Cardiac muscle cell (in vitro differentiated cells and primary cell): ENCODE data around the gene PIGH. TPM values are rescaled to one million over a fixed set of nuclear protein-coding genes. Genes with fewer than 3 reads are reported as not detected.
"Not testable (repeated sequence)": the region's sequence is repeated elsewhere in the genome, so short reads cannot be mapped to it uniquely, and the experiment has no call there.

Experiments used
- DNase-seq, 2 donors: peaks; one replicate each; pipeline versions ENCODE4 v3.0.0 to v3.0.0-alpha.2; 2010 to 2017; ENCODE audit warnings: low read depth in 1 of 2, low spot score in 1 of 2
- H3K27ac ChIP-seq: fragments of 200-600 bp; sonication (generic); 2 replicates; pipeline ENCODE4 v1.5.1; 2016
- H3K27me3 ChIP-seq: fragments of 200-600 bp; sonication (generic); 2 replicates; pipeline ENCODE4 v1.6.0; 2016; ENCODE audit warnings: control low read depth
- H3K36me3 ChIP-seq: fragments of 200-600 bp; sonication (generic); 2 replicates; pipeline ENCODE4 v1.5.1; 2016; ENCODE audit warnings: control low read depth
- H3K4me1 ChIP-seq: fragments of 200-600 bp; sonication (generic); 2 replicates; pipeline ENCODE4 v1.8.1; 2017; ENCODE audit warnings: low read depth, mild to moderate bottlenecking, mixed run types
- H3K4me3 ChIP-seq: fragments of 200-600 bp; sonication (generic); 2 replicates; pipeline ENCODE4 v1.5.1; 2016; ENCODE audit warnings: mild to moderate bottlenecking
- H3K9me3 ChIP-seq: fragments of 200-600 bp; sonication (generic); 2 replicates; pipeline ENCODE4 v1.5.1; 2017; ENCODE audit warnings: low read depth, mild to moderate bottlenecking, control low read depth
- CTCF ChIP-seq: IDR thresholded peaks from 2 replicates; pipeline ENCODE4 v1.5.1; 2012; ENCODE audit warnings: low read depth, mild to moderate bottlenecking, low read length
- polyA plus RNA-seq: library from polyadenylated mRNA; unstranded; fragments of >200 nt; fragmentation: Nextera tagmentation; extraction: Ambion mirVana; gene quantifications from 2 replicates; pipeline ENCODE4 v1.2.1, GENCODE V29; 2016
- total RNA-seq: library from RNA; depleted of rRNA; stranded (reverse); fragments of >200 nt; gene quantifications from 2 replicates; pipeline ENCODE4 v1.2.3, GENCODE V29; 2016

PIGH gene
- total and polyA plus RNA-seq, 2 experiments from 2014 or later, result 11.3 to 31.3 TPM

GRCh38 chr14:67630938-67631337 is 30.9 kb upstream of the PIGH start:
- Histone ChIP-seq H3K4me1 (no peaks in the 10 kb centered on the region), H3K27me3 (no peaks in the 10 kb centered on the region), H3K4me3 (no peak overlapping the region), H3K36me3 (no peaks in the 10 kb centered on the region), H3K27ac (no peak overlapping the region), H3K9me3 (no peaks in the 10 kb centered on the region)
- no peak for TF ChIP-seq CTCF
- no peak for DNase-seq

- Histone ChIP-seq H3K4me3 (no peak overlapping the region), H3K27me3 (no peaks in the 10 kb centered on the region), H3K9me3 (no peaks in the 10 kb centered on the region), H3K27ac (no peak overlapping the region), H3K4me1 (no peaks in the 10 kb centered on the region), H3K36me3 (no peaks in the 10 kb centered on the region)
- no peak for DNase-seq
- no peak for TF ChIP-seq CTCF
Observed at GRCh38 chr14:67630186-67630585, 30.1 kb upstream of the PIGH start.

GRCh38 chr14:67627519-67627918 is 27.5 kb upstream of the PIGH start:
- Histone ChIP-seq H3K4me1 (peaks cover 8% of the 10 kb centered on the region), H3K27me3 (no peaks in the 10 kb centered on the region), H3K36me3 (no peaks in the 10 kb centered on the region), H3K27ac (no peak overlapping the region), H3K9me3 (no peaks in the 10 kb centered on the region), H3K4me3 (no peak overlapping the region)
- no peak for TF ChIP-seq CTCF
- no peak for DNase-seq

GRCh38 chr14:67626131-67626530 is 26.1 kb upstream of the PIGH start:
- H3K4me1 ChIP-seq, result peaks cover 12% of the 10 kb centered on the region
- H3K9me3 ChIP-seq, H3K36me3 ChIP-seq, H3K27ac ChIP-seq, H3K27me3 ChIP-seq, DNase-seq, H3K4me3 ChIP-seq: not testable (repeated sequence)

- Histone ChIP-seq H3K4me1 (peaks cover 12% of the 10 kb centered on the region), H3K27ac (peak overlapping the region; percentile 76), H3K9me3 (no peaks in the 10 kb centered on the region), H3K4me3 (no peak overlapping the region), H3K27me3 (no peaks in the 10 kb centered on the region), H3K36me3 (no peaks in the 10 kb centered on the region)
- TF ChIP-seq CTCF, result no peak
- DNase-seq, result peak in 1 of 2 donors; percentile 56
Observed at GRCh38 chr14:67623114-67623513, 23.0 kb upstream of the PIGH start.

- Histone ChIP-seq H3K27ac (peak overlapping the region; percentile 76), H3K36me3 (no peaks in the 10 kb centered on the region), H3K9me3 (no peaks in the 10 kb centered on the region), H3K27me3 (no peaks in the 10 kb centered on the region), H3K4me3 (no peak overlapping the region), H3K4me1 (peaks cover 12% of the 10 kb centered on the region)
- DNase-seq, result peak; percentile 86 to 92
- TF ChIP-seq CTCF, result no peak
Observed at GRCh38 chr14:67622675-67623074, 22.6 kb upstream of the PIGH start.
